Spleen (tissue), 11 donors: Measurements from ENCODE around the gene CD69. TPM values are rescaled to one million over a fixed set of nuclear protein-coding genes. Genes with fewer than 3 reads are reported as not detected.
A peak's percentile ranks its signal among the peaks of the same experiment; 100 is the strongest.
"Not testable (repeated sequence)": the region's sequence is repeated elsewhere in the genome, so short reads cannot be mapped to it uniquely, and the experiment has no call there.

Experiments used
- DNase-seq: peaks from one replicate; pipeline ENCODE4 v3.0.0-alpha.2; 2020
- H3K27ac ChIP-seq, 8 donors: fragments of 200-600 bp; sonication (generic) in 7 of 8; 1 replicate in 4 of 8; 2 replicates in 4 of 8; pipeline versions ENCODE4 v1.5.0 to v1.8.0; 2016 to 2021; ENCODE audit warnings: inconsistent platforms in 4 of 8, mild to moderate bottlenecking in 4 of 8, moderate library complexity in 1 of 8
- H3K27me3 ChIP-seq, 7 donors: fragments of 200-600 bp; sonication (generic) in 6 of 7; replicated peaks in 1 of 7; 1 replicate in 4 of 7; 2 replicates in 3 of 7; pipeline versions ENCODE4 v1.5.0 to v1.8.0; 2016 to 2021; ENCODE audit warnings: inconsistent platforms in 3 of 7, mild to moderate bottlenecking in 1 of 7
- H3K36me3 ChIP-seq, 6 donors: fragments of 200-600 bp; sonication (generic) in 5 of 6; 1 replicate in 4 of 6; 2 replicates in 2 of 6; pipeline versions ENCODE4 v1.5.0 to v1.8.0; 2016 to 2021; ENCODE audit warnings: inconsistent platforms in 2 of 6
- H3K4me1 ChIP-seq, 6 donors: fragments of 200-600 bp; sonication (generic) in 5 of 6; 1 replicate in 3 of 6; 2 replicates in 3 of 6; pipeline versions ENCODE4 v1.5.0 to v1.8.0; 2016 to 2021; ENCODE audit warnings: inconsistent platforms in 3 of 6
- H3K4me3 ChIP-seq, 8 donors: fragments of 200-600 bp; sonication (generic) in 7 of 8; 1 replicate in 4 of 8; 2 replicates in 4 of 8; pipeline versions ENCODE4 v1.5.0 to v1.8.0; 2016 to 2021; ENCODE audit warnings: inconsistent platforms in 4 of 8, mild to moderate bottlenecking in 4 of 8, moderate library complexity in 2 of 8
- H3K9me3 ChIP-seq, 8 donors: fragments of 200-600 bp; sonication (generic) in 7 of 8; 1 replicate in 4 of 8; 2 replicates in 4 of 8; pipeline versions ENCODE4 v1.5.0 to v1.8.0; 2016 to 2021; ENCODE audit warnings: inconsistent platforms in 4 of 8
- CTCF ChIP-seq, 11 experiments: fragments of 200-600 bp in 7 of 11; fragments of 450-650 bp in 4 of 11; sonication (generic) in 4 of 11; IDR thresholded peaks in 8 of 11; conservative IDR thresholded peaks in 3 of 11; 1 replicate in 7 of 11; 2 replicates in 4 of 11; pipeline versions ENCODE4 v1.4.0 to v1.8.0; 2016 to 2021; ENCODE audit warnings: antibody characterized with exemption in 11 of 11, inconsistent platforms in 4 of 11, mild to moderate bottlenecking in 1 of 11
- POLR2A ChIP-seq, 3 donors: fragments of 450-650 bp; IDR thresholded peaks; one replicate each; pipeline ENCODE4 v1.5.1; 2017; ENCODE audit warnings: antibody characterized with exemption in 3 of 3, mild to moderate bottlenecking in 1 of 3
- POLR2AphosphoS5 ChIP-seq, 3 donors: sonication (generic); formaldehyde crosslinking; IDR thresholded peaks; one replicate each; pipeline ENCODE4 v1.5.1; 2017; ENCODE audit warnings: antibody characterized with exemption in 3 of 3
- WGBS, 5 donors: extraction: QIAGEN DNeasy Blood & Tissue Kit in 3 of 5; methylation state at CpG; one replicate each; pipeline versions ENCODE4 v1.1.5 to v1.1.7; 2013 to 2018; 5-methylcytosine and 5-hydroxymethylcytosine counted together
- intact Hi-C: fragments of 100-400 bp; cut with DNase I; formaldehyde crosslinking; loops from one replicate; pipeline ENCODE4 v1.15.0; 2023; ENCODE audit warnings: low total_unique reads
- polyA plus RNA-seq, 3 donors: library from polyadenylated mRNA; stranded (reverse); fragments of 200-250 nt; gene quantifications; one replicate each; pipeline ENCODE4 v1.2.1, GENCODE V29; 2013
- total RNA-seq, 7 donors: library from RNA; depleted of rRNA in 3 of 7; stranded (reverse); fragments of >200 nt in 3 of 7; fragmentation: NEBNext Ultra II Directional in 4 of 7; extraction: Animal tissue kit (Norgen Biotek cat#: 25700) in 4 of 7; gene quantifications; one replicate each; pipeline versions ENCODE4 v1.1.0 to v1.2.1, GENCODE V29; 2016 to 2021
- donor health status: healthy with polysubstance abuse.
- donor health status: DM: no; HTN: no; CAD: no; lungs with moderate emphysema.
- donor health status: DM: no; HTN: no; CAD: no.
- donor health status: Bipolar disorder and iron deficiency.
- donor health status: healthy.
- donor health status: DM: no; HTN: no; CAD: no.
- donor health status: DM: yes; HTN: yes; CAD: no.

The CD69 gene
- total and polyA plus RNA-seq, 10 donors = 29.5 to 123 (median 62.1) TPM

GRCh38 chr12:9706086-9706685 is 54.5 kb downstream of the CD69 start:
- peak overlapping the region in 7 of 8 donors; percentile 23 to 91 (median 79) for H3K27ac ChIP-seq
- DNase-seq = no peak
- intact Hi-C loops = loop anchor here (10.0 kb wide), 1 partner anchor 371 kb away; no protein-coding TSS in a partner anchor
- peaks cover 17 to 84% (median 52%) of the 10 kb centered on the region in 6 donors for H3K4me1 ChIP-seq
- no peaks in the 10 kb centered on the region for H3K36me3 ChIP-seq
- peaks cover 0 to 4% (median 0%) of the 10 kb centered on the region in 8 donors for H3K9me3 ChIP-seq
- no peak for TF ChIP-seq CTCF (IDR thresholded peaks at IDR 0.05 in 8 of 11, conservative IDR thresholded peaks at IDR 0.05 in 3 of 11)
- TF ChIP-seq POLR2A (IDR thresholded peaks at IDR 0.05) = no peak
- no peak for TF ChIP-seq POLR2AphosphoS5 (IDR thresholded peaks at IDR 0.05)
- no peaks in the 10 kb centered on the region for H3K27me3 ChIP-seq
- H3K4me3 ChIP-seq = no peak overlapping the region

DNA sequence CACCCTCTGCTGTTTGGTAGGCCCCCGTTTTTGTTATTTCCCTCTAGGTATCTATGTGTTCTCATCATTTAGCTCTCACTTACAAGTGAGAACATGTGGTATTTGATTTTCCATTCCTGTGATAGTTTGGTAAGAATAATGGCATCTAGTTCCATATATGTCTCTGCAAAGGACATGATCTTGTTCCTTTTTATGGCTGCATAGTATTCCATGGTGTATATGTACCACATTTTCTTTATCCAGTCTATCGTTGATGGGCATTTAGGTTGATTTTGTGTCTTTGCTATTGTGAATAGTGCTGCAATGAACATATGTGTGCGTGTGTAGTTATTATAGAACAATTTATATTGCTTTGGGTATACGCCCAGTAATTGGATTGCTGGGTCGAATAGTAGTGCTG is 56.1 kb downstream of the CD69 start:
- H3K27ac ChIP-seq = peak overlapping the region in 1 of 8 donors; percentile 86
- peaks cover 17 to 84% (median 61%) of the 10 kb centered on the region in 6 donors for H3K4me1 ChIP-seq
- DNase-seq, H3K4me3 ChIP-seq, H3K9me3 ChIP-seq, H3K36me3 ChIP-seq, H3K27me3 ChIP-seq: not testable (repeated sequence)
- intact Hi-C loops = loop anchor here (10.0 kb wide), 1 partner anchor 370 kb away; no protein-coding TSS in a partner anchor
- WGBS, 5 donors = 92 to 97% (median 96%) methylated on average over 5 of the region's 5 CpGs

Other genes starting within 250 kb of the CD69 start
- 10 to 100 TPM in 6 of 7 donors, 1 to 10 TPM in 1; 5.8 to 28.2 (median 18.0) TPM for gene KLRB1, start 153.0 kb downstream of the CD69 start, total RNA-seq
- gene KLRB1, start 153.0 kb downstream of the CD69 start, polyA plus RNA-seq = 1 to 10 TPM; 4.9 to 9.0 (median 7.5) TPM
- gene CLEC2D, start 91.2 kb downstream of the CD69 start, total RNA-seq = 100 to 1,000 TPM in 1 of 7 donors, 10 to 100 TPM in 6; 74.9 to 131 (median 87.7) TPM
- 10 to 100 TPM; 20.8 to 48.5 (median 39.7) TPM for gene CLEC2D, start 91.2 kb downstream of the CD69 start, polyA plus RNA-seq
- gene CLECL1, start 27.8 kb downstream of the CD69 start, total RNA-seq = 10 to 100 TPM in 6 of 7 donors, 1 to 10 TPM in 1; 6.3 to 18.1 (median 13.2) TPM
- gene CLECL1, start 27.8 kb downstream of the CD69 start, polyA plus RNA-seq = 100 to 1,000 TPM in 1 of 3 donors, 10 to 100 TPM in 2; 24.2 to 103 (median 40.4) TPM
- gene KLRF1, start 66.6 kb upstream of the CD69 start, total RNA-seq = 10 to 100 TPM in 4 of 7 donors, 1 to 10 TPM in 3; 7.9 to 22.6 (median 11.4) TPM
- 10 to 100 TPM in 1 of 3 donors, 1 to 10 TPM in 2; 8.4 to 10.2 (median 8.6) TPM for gene KLRF1, start 66.6 kb upstream of the CD69 start, polyA plus RNA-seq
- 10 to 100 TPM; 38.2 to 60.2 (median 55.8) TPM for gene CLEC2B, start 108.5 kb upstream of the CD69 start, total RNA-seq
- 10 to 100 TPM; 20.4 to 35.2 (median 25.8) TPM for gene CLEC2B, start 108.5 kb upstream of the CD69 start, polyA plus RNA-seq
- gene KLRF2, start 120.6 kb upstream of the CD69 start, total RNA-seq = not detected
- gene KLRF2, start 120.6 kb upstream of the CD69 start, polyA plus RNA-seq = under 1 TPM in 1 of 3 donors, not detected in 2; 0.17 TPM
- gene CLEC2A, start 171.5 kb upstream of the CD69 start, total RNA-seq = not detected
- gene CLEC2A, start 171.5 kb upstream of the CD69 start, polyA plus RNA-seq = not detected
- gene CLEC12A, start 210.5 kb upstream of the CD69 start, total RNA-seq = 10 to 100 TPM; 15.2 to 59.5 (median 25.8) TPM
- gene CLEC12A, start 210.5 kb upstream of the CD69 start, polyA plus RNA-seq = 10 to 100 TPM in 1 of 3 donors, 1 to 10 TPM in 2; 5.4 to 25.3 (median 5.8) TPM
- gene CLEC1B, start 238.2 kb upstream of the CD69 start, total RNA-seq = 1 to 10 TPM; 2.0 to 7.7 (median 2.9) TPM
- 1 to 10 TPM in 1 of 3 donors, under 1 TPM in 2; 0.67 to 1.1 (median 0.67) TPM for gene CLEC1B, start 238.2 kb upstream of the CD69 start, polyA plus RNA-seq
- gene CLEC12B, start 249.7 kb upstream of the CD69 start, total RNA-seq = 10 to 100 TPM in 1 of 7 donors, 1 to 10 TPM in 6; 1.1 to 11.0 (median 1.6) TPM
- gene CLEC12B, start 249.7 kb upstream of the CD69 start, polyA plus RNA-seq = 1 to 10 TPM in 1 of 3 donors, under 1 TPM in 2; 0.20 to 1.9 (median 0.22) TPM